ENCODE measurements around the gene WAPL.

WAPL gene

GRCh38 chr10:86387178-86387794, 134.3 kb downstream of the WAPL start:
- no peak for DNase-seq (ENCODE audit: low spot score)

- no peak for DNase-seq (ENCODE audit: low spot score)
Observed at GRCh38 chr10:86385806-86386205, 135.8 kb downstream of the WAPL start.

All from HuH-7.5 (cell line).